HCT116 (cell line): ENCODE data around the gene CD1E. TPM values are rescaled to one million over a fixed set of nuclear protein-coding genes. Genes with fewer than 3 reads are reported as not detected.

ENCODE experiments used
- ATAC-seq: fragments of 200-7000 bp; cut with Tn5 transposase; 2 replicates; pipeline ENCODE4 v1.9.1; 2020; ENCODE audit warnings: mild to moderate bottlenecking, moderate library complexity
- BruUV-seq: library from RNA; stranded (reverse); fragments of 400-500 nt; replicated peaks from 2 replicates; lab custom pipeline; 2021; lab: Mats Ljungman, UMichigan
- CTCF ChIA-PET: fragments of 300-600 bp; sonication (Branson Sonifier 250); formaldehyde crosslinking; loops from one replicate; lab custom pipeline; 2021; ENCODE audit warnings: antibody characterized with exemption; lab: Charles Lee
- POLR2A ChIA-PET: fragments of 300-600, 350-600 bp; sonication (Branson Sonifier 250); formaldehyde crosslinking; loops from one replicate; lab custom pipeline; 2021; ENCODE audit warnings: antibody characterized with exemption; lab: Charles Lee
- RAD21 ChIA-PET, 2 experiments: fragments of 300-600 bp; sonication (Branson Sonifier 250); formaldehyde crosslinking; loops; one replicate each; lab custom pipeline; 2023; ENCODE audit warnings: low total read pairs in 2 of 2; ENCODE audit not compliant: uncharacterized antibody in 2 of 2, unreplicated experiment in 2 of 2, low non-redundant PET in 1 of 2; lab: Charles Lee
- DNase-seq: peaks from one replicate; pipeline ENCODE4 v3.0.0-alpha.2; 2010; ENCODE audit warnings: low read depth, low spot score
- H2AFZ ChIP-seq: fragments of 200-600 bp; shearing (Covaris generic), sonication (generic); 2 replicates; pipeline ENCODE4 v1.6.1; 2017; ENCODE audit warnings: low read depth, mixed run types, mixed read lengths, antibody characterized with exemption, low read length; ENCODE audit not compliant: poor library complexity, severe bottlenecking
- H3K27ac ChIP-seq: 2 replicates; pipeline ENCODE4 v1.5.1; 2012; ENCODE audit warnings: low read depth, low read length
- H3K27me3 ChIP-seq: fragments of 200-600 bp; sonication (generic); 2 replicates; pipeline ENCODE4 v1.6.1; 2016; ENCODE audit warnings: mixed run types, low read length, mixed read lengths; ENCODE audit not compliant: insufficient read depth
- H3K36me3 ChIP-seq, 2 experiments: fragments of 200-500 bp in 1 of 2; fragments of 200-600 bp in 1 of 2; sonication (Bioruptor generic) in 1 of 2; sonication (generic) in 1 of 2; 2 replicates each; pipeline versions ENCODE4 v1.5.1 to v1.6.1; 2014 to 2016; ENCODE audit warnings: low read length in 2 of 2, inconsistent platforms in 1 of 2, mixed read lengths in 1 of 2, mixed run types in 1 of 2; ENCODE audit not compliant: insufficient read depth in 2 of 2, control insufficient read depth in 1 of 2
- H3K4me1 ChIP-seq, 2 experiments: fragments of 200-600 bp in 1 of 2; sonication (generic) in 1 of 2; 2 replicates each; pipeline versions ENCODE4 v1.5.1 to v1.6.1; 2012 to 2017; ENCODE audit warnings: low read length in 2 of 2, inconsistent platforms in 1 of 2, mild to moderate bottlenecking in 1 of 2, mixed read lengths in 1 of 2, mixed run types in 1 of 2, moderate library complexity in 1 of 2; ENCODE audit not compliant: insufficient read depth in 2 of 2, control insufficient read depth in 1 of 2
- H3K4me2 ChIP-seq: fragments of 200-600 bp; sonication (generic); 2 replicates; pipeline ENCODE4 v1.6.1; 2017; ENCODE audit warnings: mixed run types, low read length, mixed read lengths
- H3K4me3 ChIP-seq, 2 experiments: fragments of 200-600 bp in 1 of 2; sonication (generic) in 1 of 2; replicated peaks in 1 of 2; 2 replicates each; pipeline ENCODE4 v1.5.1; 2011 to 2016; ENCODE audit warnings: low read length in 2 of 2, control low read depth in 1 of 2, low read depth in 1 of 2, mild to moderate bottlenecking in 1 of 2, mixed read lengths in 1 of 2, mixed run types in 1 of 2
- H3K79me2 ChIP-seq: fragments of 200-600 bp; sonication (generic); 2 replicates; pipeline ENCODE4 v1.6.1; 2017; ENCODE audit warnings: mild to moderate bottlenecking, mixed run types, low read length, moderate library complexity, mixed read lengths; ENCODE audit not compliant: insufficient read depth
- H3K9ac ChIP-seq: fragments of 200-600 bp; sonication (generic); 2 replicates; pipeline ENCODE4 v1.6.1; 2016; ENCODE audit warnings: low read length, mixed read lengths
- H3K9me2 ChIP-seq: fragments of 200-600 bp; sonication (generic), shearing (Covaris generic); 2 replicates; pipeline ENCODE4 v1.6.1; 2017; ENCODE audit warnings: mixed run types, mild to moderate bottlenecking, moderate library complexity; ENCODE audit not compliant: insufficient read depth
- H3K9me3 ChIP-seq, 2 experiments: fragments of 200-500 bp in 1 of 2; fragments of 200-600 bp in 1 of 2; sonication (Bioruptor generic) in 1 of 2; sonication (generic) in 1 of 2; 2 replicates each; pipeline ENCODE4 v1.6.1; 2014 to 2017; ENCODE audit warnings: low read length in 2 of 2, mixed read lengths in 2 of 2, inconsistent platforms in 1 of 2, low read depth in 1 of 2, mild to moderate bottlenecking in 1 of 2, mixed run types in 1 of 2, moderate library complexity in 1 of 2; ENCODE audit not compliant: control insufficient read depth in 1 of 2, insufficient read depth in 1 of 2
- H4K20me1 ChIP-seq: fragments of 200-600 bp; sonication (generic), shearing (Covaris generic); 2 replicates; pipeline ENCODE4 v1.6.1; 2017; ENCODE audit warnings: mixed run types, mild to moderate bottlenecking, moderate library complexity; ENCODE audit not compliant: insufficient read depth
- ELF1 ChIP-seq: IDR thresholded peaks from 2 replicates; pipeline ENCODE4 v1.6.1; 2012; ENCODE audit warnings: low read depth, borderline replicate concordance
- EZH2 ChIP-seq: fragments of 200-600 bp; sonication (generic); IDR thresholded peaks from 2 replicates; pipeline ENCODE4 v1.6.1; 2017; ENCODE audit warnings: antibody characterized with exemption, mixed run types
- FOSL1 ChIP-seq: IDR thresholded peaks from 2 replicates; pipeline ENCODE4 v1.6.1; 2012; ENCODE audit warnings: low read depth
- POLR2AphosphoS5 ChIP-seq: IDR thresholded peaks from 2 replicates; pipeline ENCODE4 v1.6.1; 2011; ENCODE audit warnings: mild to moderate bottlenecking, low read depth, low read length, moderate library complexity
- RAD21 ChIP-seq: IDR thresholded peaks from 2 replicates; pipeline ENCODE4 v1.6.1; 2012; ENCODE audit warnings: low read depth, mild to moderate bottlenecking
- SP1 ChIP-seq: IDR thresholded peaks from 2 replicates; pipeline ENCODE4 v1.6.1; 2012; ENCODE audit warnings: low read depth
- TCF7L2 ChIP-seq: IDR thresholded peaks from 2 replicates; pipeline ENCODE4 v1.7.0; 2011; ENCODE audit warnings: borderline replicate concordance, inconsistent platforms; ENCODE audit not compliant: insufficient read depth, insufficient read length; ENCODE audit errors: extremely low read depth
- YY1 ChIP-seq: IDR thresholded peaks from 2 replicates; pipeline ENCODE4 v1.6.1; 2011; ENCODE audit warnings: low read length, low read depth, moderate library complexity, mild to moderate bottlenecking; ENCODE audit not compliant: insufficient replicate concordance; ENCODE audit errors: extremely low read depth
- ZBTB33 ChIP-seq: IDR thresholded peaks from 2 replicates; pipeline ENCODE4 v1.6.1; 2011; ENCODE audit warnings: mild to moderate bottlenecking, low read length, moderate library complexity; ENCODE audit not compliant: insufficient replicate concordance; ENCODE audit errors: extremely low read depth
- intact Hi-C: fragments of 100-400 bp; cut with micrococcal nuclease; formaldehyde crosslinking; loops from 2 replicates; pipeline ENCODE4 v1.10.0; 2022
- total RNA-seq: library from RNA; stranded (reverse); gene quantifications from one replicate; pipeline ENCODE4 v1.2.1, GENCODE V29; 2021; ENCODE audit not compliant: unreplicated experiment

CD1E gene
- total RNA-seq, 1 experiment from 2014 or later, result not detected

DNA sequence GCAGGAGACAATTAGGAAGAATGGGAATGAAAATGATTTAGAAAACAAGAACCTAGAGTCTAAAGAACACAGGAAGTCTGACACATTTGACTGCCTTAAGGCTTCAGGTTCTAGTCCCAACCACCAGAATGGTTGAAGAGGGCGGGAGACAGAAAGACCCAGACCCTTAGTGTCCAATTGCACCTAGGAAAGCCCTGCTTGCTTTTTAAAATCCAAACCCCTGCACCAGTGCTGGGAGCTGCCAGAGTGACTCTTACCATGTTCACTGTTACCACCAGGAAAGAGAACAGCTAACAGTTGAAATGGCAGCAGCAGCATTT is 22.6 kb upstream of the CD1E start:
- ATAC-seq, result no peak
- Histone ChIP-seq H3K9me3 (no peaks in the 10 kb centered on the region), H4K20me1 (no peaks in the 10 kb centered on the region), H3K9me2 (no peaks in the 10 kb centered on the region), H3K36me3 (no peaks in the 10 kb centered on the region), H2AFZ (no peak overlapping the region), H3K4me1 (no peaks in the 10 kb centered on the region), H3K4me2 (no peak overlapping the region), H3K79me2 (no peaks in the 10 kb centered on the region), H3K4me3 (no peak overlapping the region), H3K27ac (no peak overlapping the region), H3K27me3 (peaks cover 16% of the 10 kb centered on the region; the same call in 1 of the 2 replicates), H3K9ac (no peak overlapping the region)
- intact Hi-C loops, result no loop called here
- TF ChIP-seq POLR2AphosphoS5, result no peak
- TF ChIP-seq RAD21, result no peak
- no peak for TF ChIP-seq ZBTB33
- no peak for TF ChIP-seq SP1
- TF ChIP-seq TCF7L2, result no peak
- TF ChIP-seq YY1, result no peak
- no peak for TF ChIP-seq FOSL1
- TF ChIP-seq EZH2, result no peak
- TF ChIP-seq ELF1, result no peak
- CTCF ChIA-PET, result no interaction called here
- DNase-seq, result no peak
- RAD21 ChIA-PET, result no interaction called here
- BruUV-seq, result no TSS peak
- POLR2A ChIA-PET, result no interaction called here
